Testis (tissue), 2 donors: ENCODE measurements around the gene NTNG2.

Experiments used
- POLR2A ChIP-seq: fragments of 450-650 bp; IDR thresholded peaks from one replicate; pipeline ENCODE4 v1.6.1; 2017; ENCODE audit warnings: antibody characterized with exemption, mild to moderate bottlenecking, moderate library complexity
- TF ChIP-seq, protein P1 (sequence below), 3 experiments: fragments of 450-650 bp in 2 of 3; fragments of 200-600 bp in 1 of 3; sonication (generic) in 1 of 3; IDR thresholded peaks; one replicate each; pipeline ENCODE4 v1.5.1; 2016 to 2019; ENCODE audit warnings: antibody characterized with exemption in 3 of 3, mild to moderate bottlenecking in 2 of 3, moderate library complexity in 1 of 3

- TF ChIP-seq, protein P1, sequence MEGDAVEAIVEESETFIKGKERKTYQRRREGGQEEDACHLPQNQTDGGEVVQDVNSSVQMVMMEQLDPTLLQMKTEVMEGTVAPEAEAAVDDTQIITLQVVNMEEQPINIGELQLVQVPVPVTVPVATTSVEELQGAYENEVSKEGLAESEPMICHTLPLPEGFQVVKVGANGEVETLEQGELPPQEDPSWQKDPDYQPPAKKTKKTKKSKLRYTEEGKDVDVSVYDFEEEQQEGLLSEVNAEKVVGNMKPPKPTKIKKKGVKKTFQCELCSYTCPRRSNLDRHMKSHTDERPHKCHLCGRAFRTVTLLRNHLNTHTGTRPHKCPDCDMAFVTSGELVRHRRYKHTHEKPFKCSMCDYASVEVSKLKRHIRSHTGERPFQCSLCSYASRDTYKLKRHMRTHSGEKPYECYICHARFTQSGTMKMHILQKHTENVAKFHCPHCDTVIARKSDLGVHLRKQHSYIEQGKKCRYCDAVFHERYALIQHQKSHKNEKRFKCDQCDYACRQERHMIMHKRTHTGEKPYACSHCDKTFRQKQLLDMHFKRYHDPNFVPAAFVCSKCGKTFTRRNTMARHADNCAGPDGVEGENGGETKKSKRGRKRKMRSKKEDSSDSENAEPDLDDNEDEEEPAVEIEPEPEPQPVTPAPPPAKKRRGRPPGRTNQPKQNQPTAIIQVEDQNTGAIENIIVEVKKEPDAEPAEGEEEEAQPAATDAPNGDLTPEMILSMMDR (IDR thresholded peaks at IDR 0.05), result no peak
- no peak for TF ChIP-seq POLR2A
These were observed 35.1 kb upstream of the NTNG2 start for GRCh38 chr9:132126680-132127236.
